ENCODE measurements around the gene SIVA1. TPM values are rescaled to one million over a fixed set of nuclear protein-coding genes. Genes with fewer than 3 reads are reported as not detected.

SIVA1 gene
- total and polyA plus RNA-seq, 2 donors (not counting 1 experiment from before 2014, with no cell fraction given) = 50.7 to 123 TPM

DNA sequence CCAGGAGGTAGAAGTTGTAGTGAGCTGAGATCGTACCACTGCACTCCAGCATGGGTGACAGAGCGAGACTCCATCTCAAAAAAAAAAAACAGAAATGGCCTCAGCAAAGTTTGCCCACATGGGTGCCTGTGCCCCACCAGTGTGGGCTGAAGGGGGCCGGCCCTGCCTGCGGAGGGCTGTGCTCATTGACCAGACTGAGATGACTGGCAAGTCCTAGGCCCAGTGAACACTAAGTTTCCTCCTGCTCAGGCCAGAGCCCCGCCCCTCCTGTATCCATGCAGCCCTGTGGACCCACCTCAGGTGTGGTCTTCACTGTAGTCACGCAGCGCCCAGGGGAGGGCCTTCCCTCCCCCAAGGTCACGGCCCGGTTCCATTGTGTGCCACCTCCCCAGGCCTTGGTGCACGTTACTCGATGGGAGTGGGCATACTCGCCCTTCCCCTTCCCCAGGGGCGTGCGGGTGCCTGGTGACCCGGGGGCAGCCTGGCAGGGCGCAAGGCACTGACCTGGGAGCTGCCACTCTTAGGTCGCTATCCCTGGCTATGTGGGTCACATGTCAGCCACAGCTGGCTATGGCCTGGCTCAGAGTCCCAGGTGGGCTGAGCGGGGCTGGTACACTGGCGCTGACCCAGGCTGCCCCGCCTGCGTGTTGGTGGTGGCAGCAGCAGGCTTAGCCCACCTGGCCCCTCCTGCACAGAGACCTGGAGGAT, 47.5 kb upstream of the SIVA1 start:
- POLR2A ChIA-PET = no interaction called here
- CTCF ChIA-PET = interaction anchor here (0.7 to 1.7 kb wide), 3 partner anchors 8 to 42 kb away, joined by 3 to 4 read pairs (median 4); no protein-coding TSS in a partner anchor

More for the DNA sequence above, 47.5 kb upstream of the SIVA1 start:
- Histone ChIP-seq H3K36me3 (replicated peaks in 1 of 2; ENCODE audit: control extremely low read depth in 1 of 2, control insufficient read depth in 1 of 2, extremely low read depth in 1 of 2, insufficient read depth in 2 of 2, low read length in 1 of 2) (peaks cover 0 to 33% of the 10 kb centered on the region in 2 experiments), H3K27ac (ENCODE audit: low read length in 2 of 2) (no peak overlapping the region), H2AFZ (ENCODE audit: insufficient read depth, low read depth, low read length, poor library complexity, severe bottlenecking) (no peak overlapping the region), H3K4me3 (ENCODE audit: control extremely low read depth in 1 of 5, extremely low read depth in 1 of 5, insufficient read depth in 1 of 5, low read depth in 2 of 5, low read length in 4 of 5) (no peak overlapping the region), H3K9me3 (ENCODE audit: control extremely low read depth in 1 of 3, control insufficient read depth in 2 of 3, insufficient read depth in 1 of 3, low read length in 2 of 3) (no peaks in the 10 kb centered on the region), H3K9ac (ENCODE audit: low read length) (no peak overlapping the region), H3K4me2 (replicated peaks; ENCODE audit: low read depth, low read length, poor library complexity, severe bottlenecking) (no peak overlapping the region), H3K27me3 (replicated peaks in 1 of 4; ENCODE audit: control extremely low read depth in 1 of 4, control insufficient read depth in 3 of 4, insufficient read depth in 4 of 4, low read length in 3 of 4) (no peaks in the 10 kb centered on the region), H4K20me1 (ENCODE audit: control insufficient read depth, insufficient read depth, low read length, poor library complexity, severe bottlenecking) (peaks cover 6% of the 10 kb centered on the region), H3K4me1 (ENCODE audit: control insufficient read depth in 2 of 2, insufficient read depth in 2 of 2, low read length in 2 of 2) (peaks cover 7 to 12% of the 10 kb centered on the region in 2 donors), H3K79me2 (ENCODE audit: control insufficient read depth, insufficient read depth, low read length) (peaks cover 8% of the 10 kb centered on the region)
- intact Hi-C loops (cut with micrococcal nuclease) = no loop called here
- Mint-ChIP-seq H3K4me3 (no peak overlapping the region), H3K27me3 (no peaks in the 10 kb centered on the region), H3K27ac (peak overlapping the region; percentile 10), H3K4me1 (peaks cover 6% of the 10 kb centered on the region), H3K9me3 (ENCODE audit: insufficient read depth) (no peaks in the 10 kb centered on the region)
- TF ChIP-seq, protein P1, sequence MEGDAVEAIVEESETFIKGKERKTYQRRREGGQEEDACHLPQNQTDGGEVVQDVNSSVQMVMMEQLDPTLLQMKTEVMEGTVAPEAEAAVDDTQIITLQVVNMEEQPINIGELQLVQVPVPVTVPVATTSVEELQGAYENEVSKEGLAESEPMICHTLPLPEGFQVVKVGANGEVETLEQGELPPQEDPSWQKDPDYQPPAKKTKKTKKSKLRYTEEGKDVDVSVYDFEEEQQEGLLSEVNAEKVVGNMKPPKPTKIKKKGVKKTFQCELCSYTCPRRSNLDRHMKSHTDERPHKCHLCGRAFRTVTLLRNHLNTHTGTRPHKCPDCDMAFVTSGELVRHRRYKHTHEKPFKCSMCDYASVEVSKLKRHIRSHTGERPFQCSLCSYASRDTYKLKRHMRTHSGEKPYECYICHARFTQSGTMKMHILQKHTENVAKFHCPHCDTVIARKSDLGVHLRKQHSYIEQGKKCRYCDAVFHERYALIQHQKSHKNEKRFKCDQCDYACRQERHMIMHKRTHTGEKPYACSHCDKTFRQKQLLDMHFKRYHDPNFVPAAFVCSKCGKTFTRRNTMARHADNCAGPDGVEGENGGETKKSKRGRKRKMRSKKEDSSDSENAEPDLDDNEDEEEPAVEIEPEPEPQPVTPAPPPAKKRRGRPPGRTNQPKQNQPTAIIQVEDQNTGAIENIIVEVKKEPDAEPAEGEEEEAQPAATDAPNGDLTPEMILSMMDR (IDR thresholded peaks at IDR 0.05) = no peak
- TF ChIP-seq EZH2 (IDR thresholded peaks at IDR 0.05; ENCODE audit: borderline replicate concordance, insufficient read depth, low read depth, low read length, poor library complexity, severe bottlenecking) = no peak
- DNase-seq (no peak), ATAC-seq (ENCODE audit: low read depth) (no peak)
- WGBS (ENCODE audit: insufficient coverage) = 92% methylated on average over 19 of the region's 21 CpGs
